HG02840 (cell line): ENCODE data around the gene MRTO4.
"Not testable (repeated sequence)": the region's sequence is repeated elsewhere in the genome, so short reads cannot be mapped to it uniquely, and the experiment has no call there.

Experiments used
- ATAC-seq: cut with Tn5 transposase; IDR thresholded peaks from one replicate; pipeline ENCODE4 v1.9.1; 2021; ENCODE audit warnings: mild to moderate bottlenecking, moderate library complexity, moderate number of reproducible peaks; ENCODE audit not compliant: unreplicated experiment, low FRiP score

The MRTO4 gene

DNA sequence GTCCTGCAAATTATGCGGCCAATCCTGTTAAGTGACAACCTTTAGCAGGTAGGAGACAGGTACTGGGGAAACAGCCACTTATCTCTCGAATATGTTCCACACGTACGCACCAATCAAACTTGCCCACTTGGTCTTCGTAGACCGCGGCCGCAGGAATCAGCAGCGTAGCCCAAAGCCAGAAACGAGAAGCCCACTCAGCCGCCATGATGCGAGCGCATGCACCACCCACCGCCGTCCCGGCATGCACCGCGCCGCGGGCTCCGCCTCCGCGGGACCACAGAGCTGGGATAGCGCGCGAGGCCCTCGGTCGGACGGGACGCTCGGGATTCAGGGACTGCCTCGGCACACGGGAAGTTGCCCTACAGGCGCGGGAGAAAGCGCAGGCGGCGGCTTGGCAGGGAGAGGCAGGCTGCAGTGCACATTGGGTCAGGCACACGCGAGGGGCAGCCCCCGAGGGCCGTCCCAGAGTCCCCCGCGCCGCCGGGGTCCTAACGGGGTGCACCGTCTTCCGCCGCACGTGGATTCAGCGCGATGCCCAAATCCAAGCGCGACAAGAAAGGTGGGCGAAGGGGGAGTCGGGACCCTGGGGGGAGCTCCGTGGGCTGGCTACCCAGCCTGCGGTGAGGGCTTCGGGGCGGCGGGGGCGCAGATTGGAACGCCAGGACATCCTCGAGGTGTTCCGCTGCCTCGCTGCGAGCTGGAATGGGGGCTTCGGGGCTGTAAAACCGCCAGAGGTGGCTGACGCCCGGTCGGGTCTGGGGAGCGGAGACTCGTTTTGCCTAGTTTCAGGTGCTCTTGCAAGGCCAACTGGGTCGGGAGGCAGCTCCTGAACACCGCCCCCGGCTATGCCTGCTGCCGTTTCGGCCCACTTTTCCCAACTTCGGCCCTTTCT lies at the start of gene MRTO4, which contains the start of gene EMC1:
MRTO4 (plus strand) TSS at position 501 of the 892 bp plus-strand sequence; CDS start at position 532, 31 bp downstream.
EMC1 (minus strand) TSS at position 220 of the 892 bp plus-strand sequence; CDS start at position 205, 15 bp downstream.
- ATAC-seq: peak; percentile 88

DNA sequence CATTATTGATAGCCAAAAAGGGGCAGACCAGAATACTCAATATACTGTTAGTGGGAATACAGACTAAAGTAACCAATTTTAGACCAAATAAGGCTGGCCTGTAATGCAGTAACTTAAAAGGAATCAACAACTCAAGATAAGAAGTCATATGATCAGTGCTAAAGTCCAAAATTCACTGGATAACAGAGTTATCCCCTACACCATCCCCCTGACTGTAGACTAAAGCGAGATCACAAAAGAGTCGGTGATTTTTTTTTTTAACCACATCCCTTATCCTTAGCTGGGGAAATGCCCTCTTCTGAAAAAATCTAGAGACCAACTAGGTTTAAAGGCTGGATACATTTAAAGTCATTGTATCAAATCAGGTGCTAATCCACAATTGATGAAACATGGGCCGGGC lies 49.2 kb upstream of the MRTO4 start:
- ATAC-seq: no peak

DNA sequence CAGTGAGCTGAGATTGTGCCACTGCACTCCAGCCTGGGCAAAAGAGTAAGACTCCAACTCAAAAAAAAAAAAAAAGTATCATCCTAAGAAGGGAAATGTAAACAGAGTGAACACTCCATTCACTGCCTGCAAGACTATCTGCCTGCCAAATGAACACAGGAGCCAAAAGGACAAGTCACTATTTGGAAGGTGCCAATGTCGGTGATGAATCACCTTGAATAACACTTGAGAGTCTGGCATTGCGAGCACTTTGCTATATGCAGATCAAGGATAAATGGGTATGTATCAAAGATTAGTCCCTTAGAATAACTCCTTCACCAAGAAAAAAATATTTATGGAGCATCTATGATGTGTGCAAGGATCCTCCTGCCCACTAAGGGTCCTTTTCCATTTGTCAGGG lies 48.2 kb upstream of the MRTO4 start:
- no peak for ATAC-seq

DNA sequence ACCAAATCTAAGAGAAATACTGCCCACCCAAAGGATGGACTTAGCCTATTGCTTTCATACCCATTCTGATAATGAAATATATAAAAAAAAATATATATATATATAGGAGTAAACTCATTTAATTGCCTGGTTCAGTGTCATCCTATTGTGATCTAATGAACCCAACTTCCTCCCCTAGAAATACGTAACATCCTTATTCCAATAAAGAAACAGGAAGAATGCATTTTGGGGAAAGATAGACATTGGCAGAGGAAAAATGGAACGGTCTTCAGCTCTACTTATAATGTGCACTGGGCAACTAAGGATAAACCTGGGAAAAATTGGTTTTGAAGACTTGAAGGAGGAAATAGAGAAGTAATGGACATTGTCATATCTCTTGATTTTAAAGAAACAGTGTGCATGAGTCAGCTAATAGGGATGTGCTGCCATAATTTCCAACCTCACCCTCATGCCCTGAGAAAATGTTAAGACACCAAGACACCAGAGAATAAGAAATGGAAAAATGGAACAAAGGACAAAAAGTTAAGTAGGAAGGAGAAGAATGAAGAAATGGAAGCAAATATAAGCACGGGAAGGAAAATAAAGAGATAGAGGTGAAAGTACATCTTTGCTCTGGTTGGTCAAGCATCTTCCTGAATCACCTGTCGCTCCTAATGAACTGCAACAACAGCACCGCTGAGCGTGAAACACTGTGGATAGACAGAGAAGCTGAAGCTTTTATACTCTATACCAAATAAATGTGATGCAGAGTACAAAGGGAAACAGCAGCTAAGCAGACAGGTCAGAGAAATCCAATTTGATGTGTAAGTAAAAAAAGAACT lies 46.9 kb upstream of the MRTO4 start:
- no peak for ATAC-seq

DNA sequence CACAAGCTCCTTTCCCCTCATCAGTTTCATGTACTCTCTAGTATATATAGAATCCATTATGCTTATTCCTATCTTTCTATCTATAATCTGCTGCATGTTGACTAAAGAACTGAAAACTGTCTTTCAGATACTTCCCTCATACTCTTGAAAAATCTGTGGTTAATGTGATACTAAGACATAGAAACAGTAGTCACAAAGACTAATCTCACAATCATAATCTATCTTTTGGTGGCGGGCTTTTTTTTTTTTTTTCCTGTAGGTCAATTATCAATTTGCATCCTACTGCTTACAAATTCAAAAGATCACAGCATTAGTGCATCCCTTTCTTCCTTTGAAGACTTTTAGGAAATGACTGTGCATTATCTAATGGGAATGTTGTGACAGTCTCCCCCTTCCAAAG lies 46.2 kb upstream of the MRTO4 start:
- no peak for ATAC-seq

DNA sequence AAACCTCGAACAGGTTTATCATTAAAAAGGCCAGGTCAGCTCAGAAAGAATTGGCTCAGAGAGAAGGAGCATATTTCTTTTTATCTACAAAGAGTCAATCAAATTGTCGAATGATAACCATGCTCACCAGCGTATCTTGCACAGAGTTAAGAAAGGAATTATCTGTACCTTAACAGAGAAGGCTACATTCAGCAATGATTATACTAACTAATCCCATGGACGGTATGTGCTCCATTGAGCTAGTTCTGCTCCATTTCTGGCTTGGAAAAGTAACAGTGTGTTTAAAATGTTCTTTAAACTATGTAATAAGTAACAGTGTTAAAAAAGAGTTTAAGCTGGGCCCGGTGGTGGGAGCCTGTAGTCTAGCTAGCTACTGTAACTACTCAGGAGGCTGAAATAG lies 45.8 kb upstream of the MRTO4 start:
- ATAC-seq: no peak

DNA sequence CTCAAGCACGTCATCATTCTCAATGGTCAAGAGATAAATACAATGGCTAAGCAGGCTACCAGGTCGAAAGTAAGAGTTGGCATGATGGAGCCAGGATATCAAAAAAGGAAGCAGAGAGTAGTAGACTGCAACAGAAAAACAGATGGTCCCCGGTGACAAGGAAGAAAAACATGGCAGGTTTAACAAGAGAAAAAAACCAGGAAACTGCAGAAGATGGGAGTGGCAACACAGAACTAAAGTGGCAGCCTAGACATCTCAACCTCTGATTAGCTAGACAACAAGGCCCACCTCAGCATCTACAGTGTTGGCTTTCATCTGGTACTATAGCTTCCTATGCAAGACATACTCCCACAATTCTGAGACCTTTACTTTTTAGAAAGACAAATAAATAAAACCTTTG lies 44.7 kb upstream of the MRTO4 start:
- no peak for ATAC-seq

DNA sequence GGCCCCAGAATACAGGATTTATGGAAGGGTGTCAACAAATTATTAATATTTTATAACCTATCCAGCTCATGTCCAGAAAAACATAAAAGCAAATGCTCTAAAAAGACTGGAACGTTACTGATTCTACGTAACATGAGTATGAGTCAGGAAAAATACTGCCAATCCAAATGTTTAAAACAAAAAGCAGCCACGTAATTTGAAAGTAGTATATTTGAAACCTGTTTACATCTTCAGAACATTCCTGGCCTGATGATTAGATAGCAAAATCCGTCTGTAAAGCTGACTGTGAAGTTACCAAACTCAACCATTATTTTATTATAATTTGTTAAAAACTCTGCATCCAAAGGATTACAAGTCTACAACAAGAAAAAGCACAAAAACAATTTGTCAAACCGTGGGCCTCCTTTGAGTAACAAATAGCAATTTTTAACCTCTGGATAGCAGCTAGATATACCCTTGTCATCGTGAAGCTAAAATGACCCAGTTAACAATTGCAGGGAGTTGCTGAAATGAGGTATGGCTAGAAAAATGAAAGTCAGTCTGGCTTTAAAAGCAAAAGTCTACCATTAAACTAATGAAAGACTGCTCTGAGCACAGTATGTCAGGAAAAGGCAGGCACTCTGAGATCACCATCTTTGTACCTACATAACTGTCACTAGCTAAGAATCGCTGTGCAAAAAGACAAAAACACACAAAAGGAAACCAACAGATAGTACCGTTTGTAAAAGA lies 42.7 kb upstream of the MRTO4 start:
- ATAC-seq: no peak

DNA sequence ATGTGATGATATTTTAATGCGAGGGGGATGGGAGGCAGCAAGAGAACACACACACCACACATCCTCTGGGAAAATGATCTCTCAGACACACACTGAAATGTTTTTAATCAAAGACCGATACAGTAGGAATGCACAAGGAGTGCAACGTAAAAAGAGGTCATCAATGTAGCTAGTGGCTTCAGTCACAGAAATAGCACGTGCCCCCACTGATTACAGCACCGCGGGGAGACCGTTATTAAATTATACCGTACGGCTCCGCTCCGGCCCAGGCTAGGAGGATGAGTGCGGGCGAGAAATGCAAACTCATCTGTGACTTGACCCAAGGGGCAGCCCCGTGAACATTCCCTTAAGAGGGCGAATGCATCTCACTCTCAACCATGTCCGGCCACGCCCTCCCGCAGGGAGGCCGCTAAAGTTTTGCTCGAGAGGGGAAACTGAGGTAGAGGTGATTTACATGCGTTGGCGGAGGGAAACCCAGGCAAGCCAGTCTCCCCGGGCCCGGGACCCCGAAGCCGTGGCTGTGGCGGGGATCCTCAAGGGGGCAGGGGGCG lies 42.1 kb upstream of the MRTO4 start:
- ATAC-seq: peak; percentile 46

DNA sequence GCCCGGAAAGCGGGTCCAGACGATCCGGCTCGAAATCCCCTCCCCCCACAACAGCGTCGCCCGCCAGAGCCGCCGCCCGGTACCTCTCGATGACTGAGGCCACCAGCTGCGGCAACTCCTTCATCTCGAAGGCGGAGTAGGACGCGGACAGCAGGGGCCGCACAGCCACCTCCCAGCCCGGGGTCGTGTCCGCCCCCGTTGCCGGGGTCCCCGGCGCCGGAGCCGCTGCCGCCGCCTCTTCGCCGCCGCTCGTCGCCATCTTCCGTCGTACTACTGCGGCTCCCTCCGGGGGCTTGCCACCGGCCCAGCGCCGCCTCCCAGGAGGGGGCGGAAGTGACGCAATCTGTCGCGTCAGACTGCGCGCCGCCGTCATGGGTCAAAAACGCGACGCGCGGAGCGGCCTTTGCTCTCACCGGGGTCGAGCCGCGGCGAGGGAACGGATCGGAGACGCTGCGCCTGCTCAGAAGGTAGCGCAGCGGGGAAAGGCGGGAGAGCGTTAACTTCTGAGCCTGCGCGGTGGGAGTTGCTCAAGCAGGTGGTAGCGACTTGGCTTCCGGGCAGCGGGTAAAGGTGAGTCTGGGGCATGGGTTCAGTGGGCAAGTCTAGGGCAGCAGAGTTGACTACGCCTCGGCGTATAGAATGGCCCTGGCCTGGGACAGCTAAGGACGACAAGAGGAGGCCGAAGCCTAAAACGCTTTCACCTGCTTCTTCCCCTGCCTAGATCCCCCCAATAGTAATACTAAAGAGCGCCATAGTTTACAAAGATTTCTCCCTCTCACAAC lies 41.4 kb upstream of the MRTO4 start, which contains the start of gene UBR4:
UBR4 (minus strand) TSS at position 277 of the 782 bp plus-strand sequence; CDS start at position 259, 18 bp downstream.
- peak; percentile 82 for ATAC-seq

DNA sequence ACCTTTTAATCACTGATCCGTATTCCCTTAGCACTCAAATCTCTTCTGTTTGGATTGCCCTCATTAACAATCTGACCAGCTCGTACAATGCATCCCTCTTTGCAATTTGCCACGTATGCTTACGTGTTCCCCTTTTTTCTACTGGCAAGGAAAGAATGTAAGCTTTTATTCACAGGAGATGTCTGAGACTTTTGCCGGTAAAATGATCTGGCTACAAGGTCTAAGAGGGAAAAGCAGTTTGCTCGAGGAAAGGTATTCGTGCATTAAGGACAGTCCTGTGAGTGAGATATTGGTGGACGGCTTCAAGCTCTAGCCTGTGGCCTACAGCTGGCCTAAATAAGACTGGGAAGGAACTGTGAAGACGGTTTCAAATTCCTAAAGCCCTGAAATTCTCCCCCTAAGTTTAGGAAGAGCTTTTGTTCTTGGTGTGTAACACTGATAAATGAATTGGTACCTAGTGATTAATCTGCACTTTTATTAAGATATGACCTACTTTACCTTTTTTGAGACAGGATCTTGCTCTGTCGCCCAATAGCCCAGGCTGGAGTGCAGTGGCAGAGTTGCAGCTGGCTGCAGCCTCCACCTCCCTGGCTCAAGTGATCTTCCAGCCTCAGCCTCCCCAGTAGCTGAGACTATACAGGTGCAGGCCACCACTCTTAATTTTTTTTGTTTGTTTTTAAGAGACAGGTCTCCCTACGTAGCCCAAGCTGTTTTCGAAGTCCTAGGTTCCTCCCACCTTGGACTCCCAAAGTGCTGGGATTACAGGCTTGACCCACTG lies 40.6 kb upstream of the MRTO4 start:
- ATAC-seq: no peak

DNA sequence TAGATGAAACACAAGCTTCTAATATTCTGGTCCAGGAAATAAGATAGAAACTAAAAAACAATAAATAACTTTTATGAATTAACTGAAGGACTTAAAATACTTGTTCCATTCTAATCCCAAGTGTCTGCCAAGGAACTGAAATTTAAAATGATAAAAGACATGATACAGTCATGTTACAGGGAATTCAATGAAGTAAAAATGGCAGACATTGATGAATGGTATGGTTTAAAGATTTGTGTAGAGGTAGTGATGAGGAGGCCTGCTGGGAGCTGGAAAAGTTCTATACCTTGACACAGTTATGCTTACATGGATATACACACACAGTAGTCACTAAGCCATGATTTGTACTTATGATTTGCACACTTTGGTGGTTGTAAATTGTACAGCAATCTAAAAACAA lies 39.4 kb upstream of the MRTO4 start:
- no peak for ATAC-seq

DNA sequence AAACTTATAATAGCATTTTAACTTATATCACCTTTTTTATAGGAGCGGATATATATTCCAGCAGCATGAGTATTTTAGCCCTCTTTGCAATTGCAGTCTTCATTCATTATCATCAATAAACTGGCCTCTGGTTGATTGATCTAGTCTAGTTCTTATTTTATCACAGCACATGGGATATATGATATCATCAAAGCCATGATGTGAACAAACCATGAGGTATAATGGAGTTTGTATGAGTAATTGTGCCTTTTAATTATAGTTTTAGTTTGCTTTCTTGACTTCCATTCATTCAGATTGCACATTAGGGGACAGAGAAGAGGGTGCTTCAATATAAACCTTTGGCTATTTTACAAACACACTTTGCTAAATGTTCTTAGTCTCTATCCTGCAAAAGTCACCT lies 38.0 kb upstream of the MRTO4 start:
- no peak for ATAC-seq

DNA sequence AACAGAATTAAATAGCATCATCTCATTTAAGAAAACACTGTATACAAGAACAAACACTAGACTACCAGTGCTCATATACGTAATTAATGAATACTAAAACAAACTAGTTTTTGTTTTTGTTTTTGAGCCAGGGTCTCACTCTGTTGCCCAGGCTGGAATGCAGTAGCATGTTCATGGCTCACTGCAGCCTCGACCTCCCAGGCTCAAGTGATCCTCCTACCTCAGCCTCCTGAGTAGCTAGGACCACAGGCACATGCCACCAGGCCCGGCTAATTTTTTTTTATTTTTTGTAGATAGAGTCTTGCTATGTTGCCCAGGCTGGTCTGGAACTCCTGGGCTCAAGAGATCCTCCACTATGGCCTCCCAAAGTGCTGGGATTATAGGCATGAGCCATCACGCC lies 35.0 kb upstream of the MRTO4 start:
- ATAC-seq: not testable (repeated sequence)

DNA sequence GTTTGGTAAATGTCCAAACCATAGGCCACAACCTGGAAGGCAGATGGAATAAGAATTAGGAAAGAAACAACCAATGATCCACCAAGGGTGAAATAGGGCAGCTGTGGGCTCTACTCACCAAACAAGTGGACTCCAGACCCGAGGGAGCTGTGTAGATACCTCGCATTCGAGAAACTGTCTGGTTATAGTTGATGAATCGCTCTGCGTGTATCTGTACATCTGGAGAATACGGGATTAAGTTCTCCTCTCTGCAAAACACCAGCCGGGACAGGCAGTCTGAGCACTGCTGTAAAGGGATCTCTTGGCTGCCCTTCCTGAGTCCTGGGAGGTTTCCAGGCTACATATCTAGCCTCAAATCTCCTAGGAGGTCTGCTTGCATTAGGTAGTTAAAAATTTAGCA lies 32.2 kb upstream of the MRTO4 start:
- no peak for ATAC-seq

DNA sequence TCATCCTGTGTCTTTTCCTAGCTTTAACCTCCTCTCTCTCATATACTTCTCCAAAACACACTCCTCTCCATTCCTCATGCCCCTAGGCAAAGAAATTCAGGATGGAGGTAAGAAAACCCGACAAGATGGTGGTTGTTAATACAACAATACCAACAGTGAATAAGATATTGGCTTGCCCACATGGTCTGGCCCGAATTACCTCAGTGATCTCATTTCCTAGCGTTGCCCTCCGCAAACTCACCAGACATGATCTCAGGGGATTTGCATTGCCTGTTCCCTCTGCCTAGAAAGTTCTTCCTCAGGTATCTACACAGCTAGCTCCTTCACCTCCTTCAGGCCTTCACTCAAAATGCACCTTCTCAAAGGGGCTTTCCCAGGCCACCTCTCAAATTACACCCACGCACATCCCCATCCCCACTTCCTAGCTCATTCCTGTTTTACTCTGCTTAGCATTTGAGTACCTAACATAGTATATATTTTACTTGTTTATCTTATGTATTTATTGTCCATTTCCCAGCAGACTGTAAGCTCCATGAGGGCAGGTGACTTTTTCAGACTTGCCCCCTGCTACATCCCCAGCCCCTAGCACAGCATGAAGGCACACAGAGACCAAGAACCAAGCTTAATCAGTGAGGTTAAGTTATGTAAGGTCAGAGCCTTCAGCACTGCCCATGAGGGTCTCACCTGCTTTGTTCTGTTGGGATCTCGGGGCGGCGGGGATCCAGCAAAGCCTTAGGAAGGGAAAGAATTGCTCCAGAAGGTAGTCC lies 31.3 kb upstream of the MRTO4 start:
- ATAC-seq: no peak

DNA sequence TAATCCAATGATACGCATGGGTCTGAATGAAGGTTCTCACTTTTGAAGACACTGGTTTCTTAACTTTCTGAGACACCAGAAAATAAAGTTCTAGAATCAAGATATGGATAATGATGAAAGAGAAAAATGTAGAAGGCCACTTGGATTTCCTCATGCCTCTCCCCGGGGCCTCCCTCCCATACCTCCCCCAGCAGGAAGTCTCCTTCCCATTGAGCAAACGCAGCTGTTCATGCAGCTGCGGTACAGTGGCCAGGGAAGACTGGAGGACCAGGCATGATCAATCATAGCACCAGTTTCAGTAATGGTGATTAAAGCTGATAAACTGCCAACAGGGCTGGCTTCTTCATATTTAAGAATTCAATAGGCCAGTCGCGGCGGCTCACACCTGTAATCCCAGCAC lies 30.6 kb upstream of the MRTO4 start:
- no peak for ATAC-seq

DNA sequence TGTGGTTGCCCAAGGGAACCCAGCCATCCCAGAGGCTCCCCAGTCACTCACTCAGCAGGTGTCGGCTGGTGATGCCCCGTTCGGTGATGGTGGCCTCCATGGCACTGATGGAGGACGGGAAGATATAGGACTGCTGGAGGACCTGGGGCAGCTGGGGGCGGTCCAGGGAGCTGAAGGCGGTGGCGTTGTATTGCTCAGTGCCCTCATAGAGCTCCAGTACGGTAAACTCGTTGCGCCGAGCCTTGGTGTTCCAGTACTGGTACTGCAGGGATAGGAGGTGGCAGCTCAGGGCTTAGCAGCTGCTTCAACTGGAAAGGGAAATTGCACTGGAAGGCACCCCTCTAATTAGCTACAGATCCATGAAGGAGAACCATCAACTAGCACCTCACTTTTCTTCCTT lies 29.0 kb upstream of the MRTO4 start:
- ATAC-seq: no peak
